Left ventricle myocardium inferior (tissue), 1 donor: ENCODE data around the gene HDGF. TPM values are rescaled to one million over a fixed set of nuclear protein-coding genes. Genes with fewer than 3 reads are reported as not detected.

Experiments used
- DNase-seq: peaks from one replicate; pipeline ENCODE4 v3.0.0-alpha.2; 2020
- H3K27ac ChIP-seq: fragments of 200-600 bp; replicated peaks from 2 replicates; pipeline ENCODE4 v1.8.0; 2021
- H3K27me3 ChIP-seq: fragments of 200-600 bp; 2 replicates; pipeline ENCODE4 v1.8.0; 2021; ENCODE audit warnings: low read depth
- H3K36me3 ChIP-seq: fragments of 200-600 bp; 2 replicates; pipeline ENCODE4 v1.8.0; 2021
- H3K4me1 ChIP-seq: fragments of 200-600 bp; 2 replicates; pipeline ENCODE4 v1.8.0; 2021
- H3K4me3 ChIP-seq: fragments of 200-600 bp; 2 replicates; pipeline ENCODE4 v1.8.0; 2021; ENCODE audit warnings: mild to moderate bottlenecking, moderate library complexity
- H3K9me3 ChIP-seq: fragments of 200-600 bp; replicated peaks from 2 replicates; pipeline ENCODE4 v1.8.0; 2021
- CTCF ChIP-seq: fragments of 200-600 bp; IDR thresholded peaks from 2 replicates; pipeline ENCODE4 v1.8.0; 2021; ENCODE audit warnings: antibody characterized with exemption, mild to moderate bottlenecking, borderline replicate concordance
- intact Hi-C: fragments of 100-400 bp; cut with micrococcal nuclease; formaldehyde crosslinking; loops from one replicate; pipeline ENCODE4 v1.11.0; 2022
- total RNA-seq: library from RNA; stranded (reverse); fragmentation: NEBNext Ultra II Directional; extraction: Animal tissue kit (Norgen Biotek cat#: 25700); gene quantifications from one replicate; pipeline ENCODE4 v1.2.1, GENCODE V29; 2021
- donor health status: DM: no; HTN: yes; CAD: no; lungs with severe emphysema.

Gene HDGF
- total RNA-seq, 1 donor from 2014 or later: 145 TPM

- Histone ChIP-seq H3K4me1 (peaks cover 84% of the 10 kb centered on the region), H3K4me3 (peak overlapping the region; percentile 99), H3K27me3 (no peaks in the 10 kb centered on the region), H3K9me3 (no peaks in the 10 kb centered on the region), H3K27ac (peak overlapping the region; percentile 98), H3K36me3 (peaks cover 20% of the 10 kb centered on the region)
- DNase-seq: no peak
- intact Hi-C loops: no loop called here
- TF ChIP-seq CTCF: no peak
Measured at GRCh38 chr1:156747742-156748669, 3.5 kb downstream of the HDGF start.

GRCh38 chr1:156746728-156747631, 4.5 kb downstream of the HDGF start:
- H3K36me3 ChIP-seq: peaks cover 30% of the 10 kb centered on the region
- H3K4me3 ChIP-seq: peak overlapping the region; percentile 99
- TF ChIP-seq CTCF: peak; percentile 34
- H3K9me3 ChIP-seq: no peaks in the 10 kb centered on the region
- peak overlapping the region; percentile 98 for H3K27ac ChIP-seq
- no peaks in the 10 kb centered on the region for H3K27me3 ChIP-seq
- peak; percentile 93 for DNase-seq
- intact Hi-C loops: no loop called here
- H3K4me1 ChIP-seq: peaks cover 76% of the 10 kb centered on the region

- Histone ChIP-seq H3K27ac (peak overlapping the region; percentile 98), H3K27me3 (no peaks in the 10 kb centered on the region), H3K36me3 (peaks cover 35% of the 10 kb centered on the region), H3K4me3 (peak overlapping the region; percentile 99), H3K4me1 (peaks cover 80% of the 10 kb centered on the region), H3K9me3 (no peaks in the 10 kb centered on the region)
- DNase-seq: no peak
- no peak for TF ChIP-seq CTCF
- intact Hi-C loops: no loop called here
Measured at GRCh38 chr1:156746406-156746727, 5.1 kb downstream of the HDGF start.

GRCh38 chr1:156745881-156746280, 5.6 kb downstream of the HDGF start:
- no peak for TF ChIP-seq CTCF
- Histone ChIP-seq H3K9me3 (no peaks in the 10 kb centered on the region), H3K27me3 (no peaks in the 10 kb centered on the region), H3K4me1 (peaks cover 77% of the 10 kb centered on the region), H3K36me3 (peaks cover 35% of the 10 kb centered on the region), H3K4me3 (peak overlapping the region; percentile 99), H3K27ac (peak overlapping the region; percentile 98)
- intact Hi-C loops: no loop called here
- DNase-seq: no peak

GRCh38 chr1:156744786-156745419, 6.6 kb downstream of the HDGF start:
- intact Hi-C loops: no loop called here
- no peaks in the 10 kb centered on the region for H3K9me3 ChIP-seq
- H3K27me3 ChIP-seq: no peaks in the 10 kb centered on the region
- H3K36me3 ChIP-seq: peaks cover 35% of the 10 kb centered on the region
- no peak for TF ChIP-seq CTCF
- H3K4me3 ChIP-seq: no peak overlapping the region
- H3K4me1 ChIP-seq: peaks cover 79% of the 10 kb centered on the region
- peak overlapping the region; percentile 98 for H3K27ac ChIP-seq
- no peak for DNase-seq
